SK-N-SH treated with all-trans-retinoic acid at 6 μM for 48 hours (cell line): Measurements from ENCODE around the gene S100PBP.

Experiments used
- ATAC-seq: fragments of 200-7000 bp; cut with Tn5 transposase; 3 replicates; pipeline ENCODE4 v1.9.1; 2020; ENCODE audit warnings: mild to moderate bottlenecking, moderate library complexity
- ARNTL ChIP-seq: fragments of 450-650 bp; formaldehyde crosslinking; IDR thresholded peaks from 2 replicates; pipeline ENCODE4 v1.5.0; 2020; ENCODE audit warnings: low read depth, mild to moderate bottlenecking, moderate library complexity, borderline replicate concordance
- CSDC2 ChIP-seq: fragments of 250-450 bp; sonication (Bioruptor Pico); IDR thresholded peaks from 2 replicates; pipeline ENCODE4 v1.5.0; 2020; ENCODE audit warnings: mild to moderate bottlenecking, moderate library complexity
- ESRRG ChIP-seq: fragments of 250-450 bp; sonication (Bioruptor Pico); IDR thresholded peaks from 2 replicates; pipeline ENCODE4 v1.6.1; 2021; ENCODE audit warnings: mild to moderate bottlenecking
- ISL1 ChIP-seq: fragments of 250-450 bp; sonication (Bioruptor Pico); IDR thresholded peaks from 2 replicates; pipeline ENCODE4 v2.1.2; 2022; ENCODE audit warnings: mild to moderate bottlenecking, moderate library complexity
- OSR1 ChIP-seq: fragments of 250-450 bp; sonication (Bioruptor Pico); IDR thresholded peaks from 2 replicates; pipeline ENCODE4 v1.8.0; 2022; ENCODE audit warnings: moderate library complexity, mild to moderate bottlenecking, inconsistent platforms
- PPARA ChIP-seq: fragments of 250-450 bp; sonication (Bioruptor Pico); IDR thresholded peaks from 2 replicates; pipeline ENCODE4 v1.5.0; 2020; ENCODE audit warnings: mild to moderate bottlenecking, borderline replicate concordance
- RARB ChIP-seq: fragments of 250-450 bp; sonication (Bioruptor Pico); IDR thresholded peaks from 2 replicates; pipeline ENCODE4 v1.8.0; 2021; ENCODE audit warnings: mild to moderate bottlenecking, moderate library complexity
- TCF4 ChIP-seq: fragments of 250-450 bp; sonication (Bioruptor Pico); IDR thresholded peaks from 2 replicates; pipeline ENCODE4 v1.8.0; 2021; ENCODE audit warnings: mild to moderate bottlenecking, moderate library complexity, borderline replicate concordance
- TOX ChIP-seq: fragments of 250-450 bp; sonication (Bioruptor Pico); IDR thresholded peaks from 2 replicates; pipeline ENCODE4 v1.8.0; 2021; ENCODE audit warnings: mild to moderate bottlenecking, moderate library complexity, borderline replicate concordance
- ZC3H10 ChIP-seq: fragments of 250-450 bp; sonication (Bioruptor Pico); IDR thresholded peaks from 2 replicates; pipeline ENCODE4 v1.5.1; 2021; ENCODE audit warnings: mild to moderate bottlenecking, moderate library complexity
- TF ChIP-seq, protein P1 (sequence below): fragments of 250-450 bp; sonication (Bioruptor Pico); IDR thresholded peaks from 2 replicates; pipeline ENCODE4 v1.5.0; 2020; ENCODE audit warnings: mild to moderate bottlenecking, moderate library complexity
- TF ChIP-seq, protein P2 (sequence below): fragments of 250-450 bp; sonication (Bioruptor Pico); IDR thresholded peaks from 2 replicates; pipeline ENCODE4 v1.5.1; 2021; ENCODE audit warnings: mild to moderate bottlenecking, moderate library complexity
- TF ChIP-seq, protein P3 (sequence below): fragments of 250-450 bp; sonication (Bioruptor Pico); IDR thresholded peaks from 2 replicates; pipeline ENCODE4 v1.8.0; 2020; ENCODE audit warnings: mild to moderate bottlenecking, moderate library complexity, borderline replicate concordance
- TF ChIP-seq, protein P4 (sequence below): fragments of 250-450 bp; sonication (Bioruptor Pico); IDR thresholded peaks from 2 replicates; pipeline ENCODE4 v1.5.1; 2020; ENCODE audit warnings: low read depth, mild to moderate bottlenecking, moderate library complexity

S100PBP gene

DNA sequence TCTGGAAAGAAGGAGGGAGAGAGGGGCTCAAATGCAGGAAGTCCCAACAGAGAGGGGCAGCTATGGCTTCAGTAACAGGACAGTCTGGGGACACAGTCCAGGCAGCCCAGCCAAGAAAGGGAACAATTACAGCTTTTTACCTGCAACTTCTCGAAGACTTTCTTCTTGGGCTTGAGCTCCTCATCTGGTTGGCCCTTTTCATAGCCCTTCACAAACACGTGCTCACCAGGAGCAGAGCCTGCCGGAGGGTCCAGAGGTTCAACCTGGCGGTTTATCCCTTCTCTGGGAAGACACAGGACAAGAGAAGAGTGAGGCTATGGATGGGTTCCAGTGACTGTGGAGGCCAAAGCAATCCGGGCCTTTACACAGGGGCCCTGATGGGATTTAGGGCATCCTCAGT, 38.2 kb upstream of the S100PBP start:
- no peak for ATAC-seq
- TF ChIP-seq ARNTL (no peak), ISL1 (CRISPR knock-in tag) (no peak)
- TF ChIP-seq, protein P1, sequence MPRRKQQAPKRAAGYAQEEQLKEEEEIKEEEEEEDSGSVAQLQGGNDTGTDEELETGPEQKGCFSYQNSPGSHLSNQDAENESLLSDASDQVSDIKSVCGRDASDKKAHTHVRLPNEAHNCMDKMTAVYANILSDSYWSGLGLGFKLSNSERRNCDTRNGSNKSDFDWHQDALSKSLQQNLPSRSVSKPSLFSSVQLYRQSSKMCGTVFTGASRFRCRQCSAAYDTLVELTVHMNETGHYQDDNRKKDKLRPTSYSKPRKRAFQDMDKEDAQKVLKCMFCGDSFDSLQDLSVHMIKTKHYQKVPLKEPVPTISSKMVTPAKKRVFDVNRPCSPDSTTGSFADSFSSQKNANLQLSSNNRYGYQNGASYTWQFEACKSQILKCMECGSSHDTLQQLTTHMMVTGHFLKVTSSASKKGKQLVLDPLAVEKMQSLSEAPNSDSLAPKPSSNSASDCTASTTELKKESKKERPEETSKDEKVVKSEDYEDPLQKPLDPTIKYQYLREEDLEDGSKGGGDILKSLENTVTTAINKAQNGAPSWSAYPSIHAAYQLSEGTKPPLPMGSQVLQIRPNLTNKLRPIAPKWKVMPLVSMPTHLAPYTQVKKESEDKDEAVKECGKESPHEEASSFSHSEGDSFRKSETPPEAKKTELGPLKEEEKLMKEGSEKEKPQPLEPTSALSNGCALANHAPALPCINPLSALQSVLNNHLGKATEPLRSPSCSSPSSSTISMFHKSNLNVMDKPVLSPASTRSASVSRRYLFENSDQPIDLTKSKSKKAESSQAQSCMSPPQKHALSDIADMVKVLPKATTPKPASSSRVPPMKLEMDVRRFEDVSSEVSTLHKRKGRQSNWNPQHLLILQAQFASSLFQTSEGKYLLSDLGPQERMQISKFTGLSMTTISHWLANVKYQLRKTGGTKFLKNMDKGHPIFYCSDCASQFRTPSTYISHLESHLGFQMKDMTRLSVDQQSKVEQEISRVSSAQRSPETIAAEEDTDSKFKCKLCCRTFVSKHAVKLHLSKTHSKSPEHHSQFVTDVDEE (CRISPR knock-in tag) = no peak
- TF ChIP-seq, protein P2, sequence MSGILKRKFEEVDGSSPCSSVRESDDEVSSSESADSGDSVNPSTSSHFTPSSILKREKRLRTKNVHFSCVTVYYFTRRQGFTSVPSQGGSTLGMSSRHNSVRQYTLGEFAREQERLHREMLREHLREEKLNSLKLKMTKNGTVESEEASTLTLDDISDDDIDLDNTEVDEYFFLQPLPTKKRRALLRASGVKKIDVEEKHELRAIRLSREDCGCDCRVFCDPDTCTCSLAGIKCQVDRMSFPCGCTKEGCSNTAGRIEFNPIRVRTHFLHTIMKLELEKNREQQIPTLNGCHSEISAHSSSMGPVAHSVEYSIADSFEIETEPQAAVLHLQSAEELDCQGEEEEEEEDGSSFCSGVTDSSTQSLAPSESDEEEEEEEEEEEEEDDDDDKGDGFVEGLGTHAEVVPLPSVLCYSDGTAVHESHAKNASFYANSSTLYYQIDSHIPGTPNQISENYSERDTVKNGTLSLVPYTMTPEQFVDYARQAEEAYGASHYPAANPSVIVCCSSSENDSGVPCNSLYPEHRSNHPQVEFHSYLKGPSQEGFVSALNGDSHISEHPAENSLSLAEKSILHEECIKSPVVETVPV (CRISPR knock-in tag) = no peak

DNA sequence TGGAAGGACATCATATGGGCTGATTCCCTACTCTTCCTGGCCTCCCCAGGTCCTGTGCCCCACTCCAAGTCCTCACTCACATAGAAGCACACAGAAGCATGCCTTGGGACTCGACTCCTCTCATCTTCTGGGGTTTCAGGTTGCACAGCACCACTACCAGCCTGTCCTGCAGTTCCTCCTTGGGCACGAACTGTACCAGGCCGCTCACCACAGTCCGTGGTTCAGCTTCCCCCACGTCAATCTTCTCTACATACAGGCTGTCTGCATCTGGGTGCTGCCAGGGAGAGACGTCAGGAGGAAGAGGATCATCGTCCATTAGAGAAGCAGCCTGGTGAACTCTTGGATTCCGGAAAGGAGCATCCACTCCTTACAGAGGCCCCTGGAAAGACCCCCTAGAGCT, 37.4 kb upstream of the S100PBP start:
- no peak for ATAC-seq
- TF ChIP-seq, protein P3, sequence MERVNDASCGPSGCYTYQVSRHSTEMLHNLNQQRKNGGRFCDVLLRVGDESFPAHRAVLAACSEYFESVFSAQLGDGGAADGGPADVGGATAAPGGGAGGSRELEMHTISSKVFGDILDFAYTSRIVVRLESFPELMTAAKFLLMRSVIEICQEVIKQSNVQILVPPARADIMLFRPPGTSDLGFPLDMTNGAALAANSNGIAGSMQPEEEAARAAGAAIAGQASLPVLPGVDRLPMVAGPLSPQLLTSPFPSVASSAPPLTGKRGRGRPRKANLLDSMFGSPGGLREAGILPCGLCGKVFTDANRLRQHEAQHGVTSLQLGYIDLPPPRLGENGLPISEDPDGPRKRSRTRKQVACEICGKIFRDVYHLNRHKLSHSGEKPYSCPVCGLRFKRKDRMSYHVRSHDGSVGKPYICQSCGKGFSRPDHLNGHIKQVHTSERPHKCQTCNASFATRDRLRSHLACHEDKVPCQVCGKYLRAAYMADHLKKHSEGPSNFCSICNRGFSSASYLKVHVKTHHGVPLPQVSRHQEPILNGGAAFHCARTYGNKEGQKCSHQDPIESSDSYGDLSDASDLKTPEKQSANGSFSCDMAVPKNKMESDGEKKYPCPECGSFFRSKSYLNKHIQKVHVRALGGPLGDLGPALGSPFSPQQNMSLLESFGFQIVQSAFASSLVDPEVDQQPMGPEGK (CRISPR knock-in tag) = no peak
- no peak for TF ChIP-seq PPARA (CRISPR knock-in tag)
- no peak for TF ChIP-seq OSR1
- TF ChIP-seq ESRRG (CRISPR knock-in tag) = no peak
- no peak for TF ChIP-seq CSDC2
- TF ChIP-seq, protein P2 (CRISPR knock-in tag) = no peak
- TF ChIP-seq RARB = no peak
- TF ChIP-seq TCF4 = no peak
- TF ChIP-seq TOX (CRISPR knock-in tag) = no peak
- TF ChIP-seq ZC3H10 (CRISPR knock-in tag) = no peak
- TF ChIP-seq, protein P4, sequence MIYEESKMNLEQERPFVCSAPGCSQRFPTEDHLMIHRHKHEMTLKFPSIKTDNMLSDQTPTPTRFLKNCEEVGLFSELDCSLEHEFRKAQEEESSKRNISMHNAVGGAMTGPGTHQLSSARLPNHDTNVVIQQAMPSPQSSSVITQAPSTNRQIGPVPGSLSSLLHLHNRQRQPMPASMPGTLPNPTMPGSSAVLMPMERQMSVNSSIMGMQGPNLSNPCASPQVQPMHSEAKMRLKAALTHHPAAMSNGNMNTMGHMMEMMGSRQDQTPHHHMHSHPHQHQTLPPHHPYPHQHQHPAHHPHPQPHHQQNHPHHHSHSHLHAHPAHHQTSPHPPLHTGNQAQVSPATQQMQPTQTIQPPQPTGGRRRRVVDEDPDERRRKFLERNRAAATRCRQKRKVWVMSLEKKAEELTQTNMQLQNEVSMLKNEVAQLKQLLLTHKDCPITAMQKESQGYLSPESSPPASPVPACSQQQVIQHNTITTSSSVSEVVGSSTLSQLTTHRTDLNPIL (CRISPR knock-in tag) = no peak

DNA sequence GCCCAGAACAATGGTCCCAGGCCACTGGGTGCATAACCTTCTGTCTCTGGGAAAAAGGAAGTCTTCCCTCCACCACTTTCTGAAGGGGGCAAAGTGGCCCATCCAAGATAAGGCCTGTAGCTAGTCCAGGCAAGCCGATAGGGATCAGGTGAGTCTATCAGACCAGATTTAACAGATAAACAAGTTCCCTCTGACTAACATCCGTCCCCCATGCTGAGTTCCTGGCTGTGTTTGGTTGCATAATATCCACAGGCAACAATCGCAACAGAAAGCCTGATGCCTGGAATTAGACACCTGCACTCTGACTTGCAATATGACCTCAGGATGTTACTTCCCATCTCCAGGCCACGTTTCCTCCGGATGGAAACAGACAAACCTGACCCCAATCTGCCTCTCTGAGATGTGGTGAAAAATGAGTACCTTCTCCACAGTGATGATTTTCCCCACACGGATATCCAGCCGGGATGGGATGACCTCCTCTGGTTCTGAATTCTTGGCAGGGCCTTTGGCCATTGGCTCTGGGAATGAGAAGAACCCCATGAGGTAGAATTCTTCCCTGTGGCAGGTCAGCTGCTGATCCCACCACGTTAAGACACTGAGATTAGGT, 36.7 kb upstream of the S100PBP start:
- TF ChIP-seq, protein P3 (CRISPR knock-in tag) = no peak
- TF ChIP-seq, protein P4 (CRISPR knock-in tag) = no peak
- TF ChIP-seq TCF4 (no peak), CSDC2 (no peak), OSR1 (no peak)
- TF ChIP-seq, protein P1 (CRISPR knock-in tag) = no peak
- no peak for ATAC-seq
